GM21515 (cell line): ENCODE data around the gene EIF2B2.

ENCODE experiments used
- ATAC-seq: cut with Tn5 transposase; IDR thresholded peaks from one replicate; pipeline ENCODE4 v1.9.1; 2021; ENCODE audit not compliant: unreplicated experiment

Gene EIF2B2

GRCh38 chr14:75041613-75042012, 38.9 kb downstream of the EIF2B2 start:
- ATAC-seq = no peak

- no peak for ATAC-seq
These were observed 39.3 kb downstream of the EIF2B2 start for GRCh38 chr14:75042035-75042434.

GRCh38 chr14:75044322-75044721, 41.6 kb downstream of the EIF2B2 start:
- ATAC-seq = no peak

DNA sequence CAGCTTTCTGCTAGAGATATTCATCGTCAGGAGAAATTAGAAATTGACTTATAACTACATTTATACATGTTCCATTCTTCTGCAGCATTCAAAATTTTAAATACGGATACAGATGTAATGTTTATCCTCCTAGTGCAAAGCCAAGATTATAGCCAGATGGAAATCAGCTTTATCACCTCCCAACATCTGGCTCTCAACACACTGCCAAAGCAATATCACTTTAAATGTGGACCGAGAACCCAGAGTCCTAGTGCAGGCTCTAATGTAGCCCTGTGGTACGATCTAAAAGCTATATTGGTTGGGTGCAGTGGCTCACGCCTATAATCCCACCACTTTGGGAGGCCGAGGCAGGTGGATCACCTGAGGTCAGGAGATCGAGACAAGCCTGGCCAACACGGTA, 42.0 kb downstream of the EIF2B2 start:
- no peak for ATAC-seq

DNA sequence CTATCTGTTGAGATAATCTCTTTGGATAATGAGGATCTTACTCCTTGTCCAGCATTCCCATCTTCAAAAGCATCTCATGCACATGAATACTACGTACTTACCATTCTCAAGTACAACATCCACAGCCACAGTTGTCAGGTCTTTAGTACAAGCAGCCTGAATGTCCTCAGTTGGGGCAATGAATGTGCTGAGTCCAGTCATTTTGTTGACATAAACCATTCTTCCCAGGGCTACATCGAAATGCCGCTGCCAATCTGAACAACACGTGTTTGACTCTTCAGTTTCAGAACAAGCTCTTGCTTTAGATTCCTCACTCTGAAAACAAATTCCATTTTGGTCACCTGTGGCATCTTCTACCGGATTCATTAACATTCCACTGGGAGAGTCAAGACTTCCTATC, 43.6 kb downstream of the EIF2B2 start:
- no peak for ATAC-seq

DNA sequence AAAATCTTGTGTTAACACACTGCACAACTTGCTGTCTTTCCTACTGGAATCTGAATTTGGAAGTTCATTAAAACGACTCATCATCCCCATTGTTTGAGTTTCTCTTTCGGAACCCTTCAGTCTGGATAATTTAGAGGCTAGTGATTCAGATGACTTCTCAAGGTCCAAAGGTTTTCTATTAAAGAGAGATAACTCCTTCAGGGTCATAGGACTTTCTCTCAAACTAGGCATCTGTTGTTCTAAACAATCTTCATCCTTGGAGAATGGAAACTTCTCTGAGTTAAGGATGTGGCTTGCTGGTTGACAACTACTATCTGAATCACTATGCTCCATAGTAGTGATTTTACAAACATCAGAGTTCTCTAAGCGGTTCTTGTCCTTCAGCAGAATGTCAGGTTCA, 44.2 kb downstream of the EIF2B2 start:
- ATAC-seq = no peak

- ATAC-seq = no peak
These were observed 44.8 kb downstream of the EIF2B2 start for GRCh38 chr14:75047506-75047905.

- ATAC-seq = no peak
These were observed 45.4 kb downstream of the EIF2B2 start for GRCh38 chr14:75048101-75048500.

DNA sequence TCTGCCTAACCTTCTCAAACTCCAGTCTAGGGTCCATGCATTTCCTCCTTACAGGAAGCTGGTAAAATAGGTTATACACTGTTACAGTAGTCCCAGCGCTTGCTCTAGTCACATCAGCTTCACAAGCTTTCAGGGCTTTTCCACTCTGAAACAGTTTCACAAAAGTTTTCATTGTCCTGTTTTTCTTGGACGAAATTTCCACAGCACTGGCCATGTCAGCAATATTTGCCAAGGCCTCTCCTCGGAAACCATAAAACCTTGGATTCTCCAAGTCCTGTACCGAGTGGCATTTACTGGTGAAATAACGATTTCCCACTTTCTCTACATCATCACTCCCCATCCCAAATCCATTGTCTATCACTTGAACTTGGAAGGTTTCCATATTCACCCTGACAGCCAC, 46.4 kb downstream of the EIF2B2 start:
- no peak for ATAC-seq

- no peak for ATAC-seq
These were observed 47.0 kb downstream of the EIF2B2 start for GRCh38 chr14:75049731-75050201.

- ATAC-seq = peak; percentile 79
These were observed 48.3 kb downstream of the EIF2B2 start, which contains the start of gene MLH3 for GRCh38 chr14:75050852-75051555. Gene MLH3 (minus strand): TSS chr14:75051467. CDS start chr14:75049655, 1,812 bp downstream.

DNA sequence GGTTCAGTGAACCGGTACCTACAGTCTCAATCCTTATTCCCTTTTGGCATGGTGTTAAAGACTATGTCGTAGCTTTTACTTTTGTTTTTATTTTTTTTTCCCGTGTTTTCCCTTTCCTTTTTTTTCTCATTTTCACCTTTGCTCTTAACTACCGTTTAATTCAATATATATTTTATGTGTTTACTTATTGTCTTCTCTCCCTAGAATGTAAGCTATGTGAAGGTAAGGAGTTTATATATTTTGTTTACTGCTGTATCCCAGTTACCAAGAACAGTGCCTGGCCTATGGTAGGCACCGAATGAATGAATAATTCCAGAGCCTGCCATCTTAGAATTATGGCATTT, 48.8 kb downstream of the EIF2B2 start:
- ATAC-seq = no peak

GRCh38 chr14:75053396-75054291, 50.9 kb downstream of the EIF2B2 start:
- ATAC-seq = no peak

DNA sequence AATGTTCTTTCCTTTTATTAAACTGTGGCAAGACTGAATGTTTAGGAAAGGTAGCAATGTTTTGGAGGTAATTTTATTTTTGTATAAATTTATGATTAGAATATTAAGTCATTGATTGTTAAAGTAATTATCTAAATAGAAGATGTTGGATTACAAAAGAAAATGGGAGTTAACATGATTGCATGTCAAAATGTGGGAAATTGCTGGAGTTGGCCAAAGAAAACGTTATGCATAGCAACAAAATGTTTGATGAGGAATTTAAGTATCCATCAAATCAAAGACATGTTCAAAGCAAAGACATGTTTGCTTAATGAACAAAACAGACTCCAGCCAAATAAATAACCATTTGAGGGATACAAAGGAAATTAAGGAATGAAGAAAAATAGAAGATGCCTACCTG, 51.7 kb downstream of the EIF2B2 start:
- no peak for ATAC-seq

DNA sequence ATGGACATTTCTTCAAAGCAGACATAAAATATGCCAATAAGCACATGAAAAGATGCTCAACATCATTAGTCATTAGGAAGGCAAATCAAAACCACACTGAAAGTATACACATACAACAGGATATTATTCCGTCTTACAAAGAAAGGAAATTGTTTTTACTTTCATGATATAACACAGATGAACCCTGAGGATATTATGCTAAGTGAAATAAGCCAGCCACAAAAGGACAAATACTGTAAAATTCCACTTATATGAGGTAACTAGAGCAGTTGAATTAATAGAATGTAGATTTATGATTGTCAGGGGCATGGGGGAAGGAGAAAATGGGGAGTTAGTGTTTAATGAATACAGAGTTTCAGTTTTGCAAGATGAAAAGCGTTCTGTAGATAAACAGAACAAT, 56.9 kb downstream of the EIF2B2 start:
- ATAC-seq = no peak

DNA sequence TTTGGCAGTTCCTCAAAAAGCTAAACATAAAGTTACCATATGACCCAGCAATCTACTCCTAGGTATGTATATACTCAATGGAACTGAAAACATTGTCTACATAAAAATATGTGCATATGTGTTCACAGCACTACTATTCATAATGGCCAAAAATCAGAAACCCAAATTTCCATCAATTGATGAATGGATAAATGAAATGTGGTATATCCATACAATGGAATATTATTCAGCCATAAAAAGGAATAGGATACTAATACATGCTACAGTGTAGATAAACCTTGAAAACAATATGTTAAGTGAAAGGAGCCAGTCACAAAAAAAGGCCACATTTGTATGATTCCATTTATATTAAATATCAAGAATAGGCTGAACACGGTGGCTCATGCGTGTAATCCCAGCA, 57.7 kb downstream of the EIF2B2 start:
- ATAC-seq = no peak
